OCI-LY3 (cell line): ENCODE results near the gene TLK1.

ENCODE experiments used
- CTCF ChIP-seq: fragments of 200-600, 300-600 bp; sonication (generic); IDR thresholded peaks from 2 replicates; pipeline ENCODE4 v1.5.1; 2014; ENCODE audit warnings: antibody characterized with exemption, low read length, low read depth
- EZH2phosphoT487 ChIP-seq: fragments of 200-600 bp; shearing (Covaris generic); IDR thresholded peaks from 2 replicates; pipeline ENCODE4 v1.6.1; 2018; ENCODE audit warnings: antibody characterized with exemption, mixed run types, low read depth

- no peak for TF ChIP-seq CTCF
- TF ChIP-seq EZH2phosphoT487, result no peak
These were observed 39.8 kb upstream of the TLK1 start for GRCh38 chr2:171200469-171200868.
